ENCODE results near the gene OR9A2. TPM values are rescaled to one million over a fixed set of nuclear protein-coding genes. Genes with fewer than 3 reads are reported as not detected.

OR9A2 gene
- total RNA-seq, 1 experiment from 2014 or later, result not detected

DNA sequence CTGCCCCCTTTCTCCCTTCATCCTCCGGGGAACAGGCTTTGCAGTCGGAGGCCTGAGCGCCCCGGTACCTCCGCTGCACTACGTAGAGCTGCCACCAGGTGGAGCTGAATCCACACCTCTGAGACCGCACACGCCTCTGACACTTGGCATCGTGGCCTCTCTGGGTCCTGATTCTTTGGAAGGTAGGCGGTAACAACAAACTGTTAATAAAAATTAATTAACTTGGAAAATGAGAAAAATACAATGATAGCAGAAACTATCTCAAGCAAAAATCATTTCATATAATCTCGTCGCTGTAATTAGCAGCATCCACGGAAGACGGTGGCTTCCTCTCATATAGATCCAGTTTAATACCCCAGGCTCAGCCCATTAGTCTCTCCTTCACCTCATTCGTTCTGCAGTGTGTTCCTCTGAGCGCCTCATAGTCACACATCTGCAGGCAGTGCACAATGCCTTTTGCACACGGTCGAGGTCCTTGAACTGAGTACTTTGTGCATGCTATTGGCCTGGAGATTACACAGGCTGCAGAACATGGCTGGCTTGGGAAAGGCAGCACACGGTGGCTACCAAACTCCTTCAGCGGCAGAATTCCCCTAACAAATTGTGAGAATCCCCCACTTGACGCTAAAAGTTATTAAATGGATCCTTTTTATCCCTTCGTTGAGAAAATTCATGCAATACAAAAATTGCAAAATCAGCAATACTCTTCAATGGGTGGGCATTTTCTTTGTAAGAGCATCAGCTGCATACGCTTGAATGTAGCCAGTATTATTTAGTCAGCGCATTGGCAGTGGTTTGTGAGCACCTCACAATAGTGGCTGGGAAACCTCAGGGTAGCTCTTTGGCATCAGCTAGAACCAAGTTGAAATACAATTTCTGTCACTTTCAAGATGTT lies 18.7 kb downstream of the OR9A2 start:
- POLR2A ChIA-PET (ENCODE audit: unreplicated experiment), result no interaction called here
- intact Hi-C loops (cut with micrococcal nuclease; ENCODE audit: unreplicated experiment), result loop anchor here (1.0 to 10.0 kb wide), 11 partner anchors 193 to 1033 kb away; partner anchors contain the start of gene TAS2R38
- BruUV-seq (replicated peaks), result no TSS peak
- Histone ChIP-seq H2AFZ (no peak overlapping the region), H3K79me2 (ENCODE audit: low read depth) (no peaks in the 10 kb centered on the region), H3K4me3 (no peak overlapping the region), H3K36me3 (ENCODE audit: low read depth) (no peaks in the 10 kb centered on the region), H3F3A (ENCODE audit: insufficient read depth, low read depth) (no peaks in the 10 kb centered on the region), H3K27ac (no peak overlapping the region), H3K4me1 (replicated peaks; ENCODE audit: insufficient read depth) (peaks cover 1% of the 10 kb centered on the region; the same call in 1 of the 2 replicates), H3K9me2 (ENCODE audit: insufficient read depth) (no peaks in the 10 kb centered on the region), H4K20me1 (ENCODE audit: insufficient read depth) (no peaks in the 10 kb centered on the region), H3K9me3 (ENCODE audit: insufficient read depth, low read depth) (no peaks in the 10 kb centered on the region), H3K4me2 (no peak overlapping the region), H3K27me3 (ENCODE audit: insufficient read depth, low read depth) (no peaks in the 10 kb centered on the region)
- TF ChIP-seq EZH2 (IDR thresholded peaks at IDR 0.05; ENCODE audit: low read depth), result no peak
- TF ChIP-seq, protein P1, sequence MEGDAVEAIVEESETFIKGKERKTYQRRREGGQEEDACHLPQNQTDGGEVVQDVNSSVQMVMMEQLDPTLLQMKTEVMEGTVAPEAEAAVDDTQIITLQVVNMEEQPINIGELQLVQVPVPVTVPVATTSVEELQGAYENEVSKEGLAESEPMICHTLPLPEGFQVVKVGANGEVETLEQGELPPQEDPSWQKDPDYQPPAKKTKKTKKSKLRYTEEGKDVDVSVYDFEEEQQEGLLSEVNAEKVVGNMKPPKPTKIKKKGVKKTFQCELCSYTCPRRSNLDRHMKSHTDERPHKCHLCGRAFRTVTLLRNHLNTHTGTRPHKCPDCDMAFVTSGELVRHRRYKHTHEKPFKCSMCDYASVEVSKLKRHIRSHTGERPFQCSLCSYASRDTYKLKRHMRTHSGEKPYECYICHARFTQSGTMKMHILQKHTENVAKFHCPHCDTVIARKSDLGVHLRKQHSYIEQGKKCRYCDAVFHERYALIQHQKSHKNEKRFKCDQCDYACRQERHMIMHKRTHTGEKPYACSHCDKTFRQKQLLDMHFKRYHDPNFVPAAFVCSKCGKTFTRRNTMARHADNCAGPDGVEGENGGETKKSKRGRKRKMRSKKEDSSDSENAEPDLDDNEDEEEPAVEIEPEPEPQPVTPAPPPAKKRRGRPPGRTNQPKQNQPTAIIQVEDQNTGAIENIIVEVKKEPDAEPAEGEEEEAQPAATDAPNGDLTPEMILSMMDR (conservative IDR thresholded peaks at IDR 0.05), result peak; percentile 99
- peak; percentile 55 to 80 for DNase-seq
- CTCF ChIA-PET, result interaction anchor here (0.6 to 6.1 kb wide), 6 partner anchors 9 to 903 kb away, joined by 3 to 54 read pairs (median 3); no protein-coding TSS in a partner anchor

DNA sequence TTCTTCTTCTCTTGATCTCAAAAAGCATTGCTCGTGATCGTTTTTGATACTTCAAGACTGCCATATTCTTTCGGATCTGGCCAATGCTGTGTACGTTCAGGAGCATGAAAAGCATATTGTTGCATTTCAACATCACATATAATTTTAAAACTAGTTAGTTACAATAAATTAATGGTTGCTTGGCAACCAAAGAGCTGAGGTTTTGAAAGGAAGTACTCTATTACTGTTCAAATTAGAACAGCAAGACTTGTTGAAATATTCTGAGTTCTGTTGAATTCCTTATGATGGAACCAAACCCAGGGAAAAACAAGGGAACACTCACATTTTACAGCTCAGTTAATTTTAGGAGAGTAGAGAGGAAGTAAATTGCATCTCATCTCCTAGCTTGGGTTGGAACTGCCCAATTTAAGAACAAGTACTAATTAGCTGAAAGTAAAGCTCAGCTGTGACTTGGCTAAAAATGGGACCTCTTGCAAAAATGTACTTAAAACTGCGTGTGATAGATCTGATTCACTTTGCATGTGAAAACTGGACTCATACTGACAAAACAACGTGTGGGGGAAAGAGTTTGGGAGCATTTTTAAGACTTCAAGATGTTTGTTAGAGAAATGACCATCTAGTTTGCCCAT lies 21.2 kb downstream of the OR9A2 start:
- Histone ChIP-seq H4K20me1 (ENCODE audit: insufficient read depth) (no peaks in the 10 kb centered on the region), H3K4me1 (replicated peaks; ENCODE audit: insufficient read depth) (peaks cover 4% of the 10 kb centered on the region; the same call in 1 of the 2 replicates), H3K79me2 (ENCODE audit: low read depth) (no peaks in the 10 kb centered on the region), H3K4me3 (no peak overlapping the region), H3K27ac (no peak overlapping the region), H3K9me2 (ENCODE audit: insufficient read depth) (no peaks in the 10 kb centered on the region), H3K9me3 (ENCODE audit: insufficient read depth, low read depth) (no peaks in the 10 kb centered on the region), H3F3A (ENCODE audit: insufficient read depth, low read depth) (no peaks in the 10 kb centered on the region), H3K4me2 (no peak overlapping the region), H3K36me3 (ENCODE audit: low read depth) (no peaks in the 10 kb centered on the region), H3K27me3 (ENCODE audit: insufficient read depth, low read depth) (no peaks in the 10 kb centered on the region), H2AFZ (no peak overlapping the region)
- POLR2A ChIA-PET (ENCODE audit: unreplicated experiment), result interaction anchor here (0.7 kb wide), 2 partner anchors 210 to 418 kb away, joined by 3 to 6 read pairs; no protein-coding TSS in a partner anchor
- DNase-seq, result no peak
- CTCF ChIA-PET, result interaction anchor here (0.6 to 6.1 kb wide), 2 partner anchors 210 to 666 kb away, joined by 5 to 54 read pairs; no protein-coding TSS in a partner anchor
- TF ChIP-seq, protein P1 (conservative IDR thresholded peaks at IDR 0.05), result no peak
- TF ChIP-seq EZH2 (IDR thresholded peaks at IDR 0.05; ENCODE audit: low read depth), result no peak
- intact Hi-C loops (cut with micrococcal nuclease; ENCODE audit: unreplicated experiment), result loop anchor here (5.0 to 10.0 kb wide), 8 partner anchors 191 to 1031 kb away; partner anchors contain the start of gene TAS2R38
- BruUV-seq (replicated peaks), result no TSS peak

DNA sequence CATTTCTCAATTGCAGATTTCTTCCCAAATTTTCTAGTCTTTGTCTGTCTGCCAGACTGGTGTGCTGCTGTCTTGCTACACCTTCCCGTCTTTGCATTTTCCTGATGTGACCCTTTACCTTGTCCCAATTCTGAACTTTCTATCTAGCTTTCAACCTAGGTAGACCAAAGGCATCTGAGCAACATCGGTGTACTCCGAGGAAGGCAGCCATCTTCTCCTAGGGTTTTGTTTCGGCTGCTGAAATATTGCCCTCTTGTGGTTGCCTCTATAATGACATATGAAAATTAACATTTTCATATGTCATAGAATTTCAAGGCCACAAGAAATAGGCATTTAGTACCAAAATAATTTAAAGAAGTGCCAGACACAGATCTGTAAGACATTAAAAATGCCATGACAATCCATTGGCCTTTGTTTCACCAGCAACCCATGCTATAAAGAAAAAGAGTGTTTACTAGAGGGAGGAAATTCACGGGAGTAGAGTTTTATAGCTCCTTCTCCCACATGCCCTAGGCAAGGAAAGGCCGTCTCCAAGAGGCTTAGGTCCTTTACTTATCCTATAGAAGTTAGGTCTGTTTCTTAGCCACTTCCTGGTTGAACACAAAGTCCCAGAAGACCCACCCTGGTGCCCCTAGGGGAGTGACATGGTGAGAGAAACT lies 23.4 kb downstream of the OR9A2 start:
- Histone ChIP-seq H3K4me2 (peak overlapping the region; percentile 78), H3K79me2 (ENCODE audit: low read depth) (no peaks in the 10 kb centered on the region), H2AFZ (peak overlapping the region; percentile 90), H3K27me3 (ENCODE audit: insufficient read depth, low read depth) (no peaks in the 10 kb centered on the region), H3F3A (ENCODE audit: insufficient read depth, low read depth) (no peaks in the 10 kb centered on the region), H3K27ac (no peak overlapping the region), H3K4me3 (peak overlapping the region; percentile 48; the same call in 1 of the 2 replicates), H3K36me3 (ENCODE audit: low read depth) (no peaks in the 10 kb centered on the region), H3K4me1 (replicated peaks; ENCODE audit: insufficient read depth) (peaks cover 4% of the 10 kb centered on the region; the same call in 1 of the 2 replicates), H3K9me3 (ENCODE audit: insufficient read depth, low read depth) (no peaks in the 10 kb centered on the region), H4K20me1 (ENCODE audit: insufficient read depth) (no peaks in the 10 kb centered on the region), H3K9me2 (ENCODE audit: insufficient read depth) (no peaks in the 10 kb centered on the region)
- no TSS peak for BruUV-seq (replicated peaks)
- CTCF ChIA-PET, result interaction anchor here (0.6 to 2.5 kb wide), 13 partner anchors 122 to 666 kb away, joined by 3 to 12 read pairs (median 4); no protein-coding TSS in a partner anchor
- POLR2A ChIA-PET (ENCODE audit: unreplicated experiment), result no interaction called here
- DNase-seq, result peak; percentile 17 to 38
- TF ChIP-seq, protein P1 (conservative IDR thresholded peaks at IDR 0.05), result peak; percentile 96
- TF ChIP-seq EZH2 (IDR thresholded peaks at IDR 0.05; ENCODE audit: low read depth), result no peak
- intact Hi-C loops (cut with micrococcal nuclease; ENCODE audit: unreplicated experiment), result loop anchor here (1.0 to 10.0 kb wide), 4 partner anchors 149 to 1029 kb away; partner anchors contain the start of gene TAS2R38
